Left ventricle myocardium inferior (tissue), 1 donor: ENCODE results near the gene NRG3. TPM values are rescaled to one million over a fixed set of nuclear protein-coding genes. Genes with fewer than 3 reads are reported as not detected.

Experiments used
- DNase-seq: peaks from one replicate; pipeline ENCODE4 v3.0.0-alpha.2; 2020
- H3K27ac ChIP-seq: fragments of 200-600 bp; replicated peaks from 2 replicates; pipeline ENCODE4 v1.8.0; 2021
- H3K27me3 ChIP-seq: fragments of 200-600 bp; 2 replicates; pipeline ENCODE4 v1.8.0; 2021; ENCODE audit warnings: low read depth
- H3K36me3 ChIP-seq: fragments of 200-600 bp; 2 replicates; pipeline ENCODE4 v1.8.0; 2021
- H3K4me1 ChIP-seq: fragments of 200-600 bp; 2 replicates; pipeline ENCODE4 v1.8.0; 2021
- H3K4me3 ChIP-seq: fragments of 200-600 bp; 2 replicates; pipeline ENCODE4 v1.8.0; 2021; ENCODE audit warnings: mild to moderate bottlenecking, moderate library complexity
- H3K9me3 ChIP-seq: fragments of 200-600 bp; replicated peaks from 2 replicates; pipeline ENCODE4 v1.8.0; 2021
- CTCF ChIP-seq: fragments of 200-600 bp; IDR thresholded peaks from 2 replicates; pipeline ENCODE4 v1.8.0; 2021; ENCODE audit warnings: antibody characterized with exemption, mild to moderate bottlenecking, borderline replicate concordance
- intact Hi-C: fragments of 100-400 bp; cut with micrococcal nuclease; formaldehyde crosslinking; loops from one replicate; pipeline ENCODE4 v1.11.0; 2022
- total RNA-seq: library from RNA; stranded (reverse); fragmentation: NEBNext Ultra II Directional; extraction: Animal tissue kit (Norgen Biotek cat#: 25700); gene quantifications from one replicate; pipeline ENCODE4 v1.2.1, GENCODE V29; 2021
- donor health status: DM: no; HTN: yes; CAD: no; lungs with severe emphysema.

NRG3 gene
- total RNA-seq, 1 donor from 2014 or later = 0.11 TPM

DNA sequence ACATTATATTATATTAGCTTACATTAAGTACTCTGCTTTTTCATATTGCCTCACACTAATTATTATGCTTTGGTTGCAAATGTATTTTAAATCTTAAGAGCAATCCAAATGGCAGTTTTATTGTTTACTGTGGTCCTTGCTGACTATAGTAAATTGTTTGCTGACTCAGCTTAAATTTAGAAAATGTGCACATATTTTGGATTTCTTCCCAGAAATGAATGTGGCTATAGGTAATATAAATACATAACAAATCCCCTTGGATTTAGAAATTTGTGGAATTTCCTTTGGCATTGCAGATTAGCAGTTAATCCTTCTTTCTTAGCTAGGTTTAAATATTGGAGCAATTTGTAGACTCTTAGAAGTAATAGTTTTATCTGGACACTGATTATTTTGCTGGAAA, 565.8 kb downstream of the NRG3 start:
- Histone ChIP-seq H3K27me3 (no peaks in the 10 kb centered on the region), H3K4me3 (no peak overlapping the region), H3K4me1 (no peaks in the 10 kb centered on the region), H3K36me3 (no peaks in the 10 kb centered on the region), H3K9me3 (peaks cover 21% of the 10 kb centered on the region), H3K27ac (no peak overlapping the region)
- TF ChIP-seq CTCF = no peak
- intact Hi-C loops = no loop called here
- DNase-seq = no peak

DNA sequence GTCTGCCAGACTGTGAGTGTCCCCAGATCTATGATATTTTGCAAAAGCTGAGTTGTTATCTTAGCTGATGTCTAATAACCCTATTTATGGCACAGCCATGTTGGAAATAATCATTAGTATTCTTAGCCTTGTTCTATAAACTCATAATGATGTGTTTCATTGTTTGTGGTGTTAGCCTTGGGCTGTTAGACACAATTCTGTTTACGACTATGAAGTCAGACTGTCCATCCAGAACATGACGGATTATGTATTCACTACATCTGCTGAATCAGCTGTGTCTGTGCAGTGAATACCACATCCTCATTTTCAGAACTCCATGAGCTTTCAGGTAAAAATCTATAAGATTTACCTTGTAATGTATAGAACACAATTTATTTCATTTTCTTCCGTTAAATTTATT, 577.1 kb downstream of the NRG3 start:
- Histone ChIP-seq H3K4me3 (no peak overlapping the region), H3K36me3 (no peaks in the 10 kb centered on the region), H3K27ac (no peak overlapping the region), H3K9me3 (no peaks in the 10 kb centered on the region), H3K4me1 (no peaks in the 10 kb centered on the region), H3K27me3 (no peaks in the 10 kb centered on the region)
- intact Hi-C loops = no loop called here
- no peak for TF ChIP-seq CTCF
- no peak for DNase-seq

GRCh38 chr10:82452676-82453075, 577.7 kb downstream of the NRG3 start:
- Histone ChIP-seq H3K9me3 (no peaks in the 10 kb centered on the region), H3K4me3 (no peak overlapping the region), H3K4me1 (no peaks in the 10 kb centered on the region), H3K27ac (no peak overlapping the region), H3K36me3 (no peaks in the 10 kb centered on the region), H3K27me3 (no peaks in the 10 kb centered on the region)
- intact Hi-C loops = no loop called here
- DNase-seq = no peak
- no peak for TF ChIP-seq CTCF

GRCh38 chr10:82453678-82454293, 578.8 kb downstream of the NRG3 start:
- Histone ChIP-seq H3K27ac (no peak overlapping the region), H3K36me3 (no peaks in the 10 kb centered on the region), H3K4me3 (no peak overlapping the region), H3K9me3 (no peaks in the 10 kb centered on the region), H3K4me1 (no peaks in the 10 kb centered on the region), H3K27me3 (no peaks in the 10 kb centered on the region)
- DNase-seq = no peak
- intact Hi-C loops = no loop called here
- no peak for TF ChIP-seq CTCF

- intact Hi-C loops = no loop called here
- no peak for TF ChIP-seq CTCF
- Histone ChIP-seq H3K36me3 (no peaks in the 10 kb centered on the region), H3K4me1 (no peaks in the 10 kb centered on the region), H3K4me3 (no peak overlapping the region), H3K27ac (no peak overlapping the region), H3K9me3 (no peaks in the 10 kb centered on the region), H3K27me3 (no peaks in the 10 kb centered on the region)
- DNase-seq = no peak
Measured at GRCh38 chr10:82462910-82463551, 588.0 kb downstream of the NRG3 start.
